GM12878 (cell line): ENCODE data around the gene MAP2K1. TPM values are rescaled to one million over a fixed set of nuclear protein-coding genes. Genes with fewer than 3 reads are reported as not detected.

Source experiments
- BRCA1 ChIP-seq: IDR thresholded peaks from 2 replicates; pipeline ENCODE4 v1.6.1; 2011; ENCODE audit warnings: low read depth, low read length, improper control_type of control experiment
- ETV6 ChIP-seq, 2 experiments: fragments of 450-650 bp in 1 of 2; IDR thresholded peaks in 1 of 2; conservative IDR thresholded peaks in 1 of 2; 2 replicates each; pipeline ENCODE4 v1.6.1; 2014; ENCODE audit warnings: antibody characterized with exemption in 1 of 2, borderline replicate concordance in 1 of 2, low read depth in 1 of 2, mild to moderate bottlenecking in 1 of 2, moderate library complexity in 1 of 2
- EZH2 ChIP-seq: IDR thresholded peaks from 2 replicates; pipeline ENCODE4 v1.6.1; 2012; ENCODE audit warnings: low read depth, mild to moderate bottlenecking, control low read depth, inconsistent platforms, low read length, borderline replicate concordance; ENCODE audit not compliant: control insufficient read depth
- FOXK2 ChIP-seq: fragments of 450-650 bp; IDR thresholded peaks from 2 replicates; pipeline ENCODE4 v1.6.1; 2017; ENCODE audit warnings: mild to moderate bottlenecking, moderate library complexity
- HDGF ChIP-seq: fragments of 450-650 bp; IDR thresholded peaks from 2 replicates; pipeline ENCODE4 v1.6.1; 2016; ENCODE audit warnings: antibody characterized with exemption
- IKZF2 ChIP-seq, 2 experiments: fragments of 450-650 bp; IDR thresholded peaks; 2 replicates each; pipeline ENCODE4 v1.6.1; 2017; ENCODE audit warnings: mild to moderate bottlenecking in 2 of 2, moderate library complexity in 2 of 2
- KDM1A ChIP-seq: fragments of 200-600 bp; sonication (generic); IDR thresholded peaks from 2 replicates; pipeline ENCODE4 v1.6.1; 2016; ENCODE audit warnings: borderline replicate concordance
- NFIC ChIP-seq: IDR thresholded peaks from 2 replicates; pipeline ENCODE4 v1.6.1; 2012; ENCODE audit warnings: low read depth, mild to moderate bottlenecking, inconsistent platforms, low read length, moderate library complexity
- NR2F1 ChIP-seq: fragments of 450-650 bp; conservative IDR thresholded peaks from 2 replicates; pipeline ENCODE4 v1.6.1; 2017; ENCODE audit warnings: mild to moderate bottlenecking
- RELA ChIP-seq: fragments of 450-650 bp; IDR thresholded peaks from 2 replicates; pipeline ENCODE4 v1.8.0; 2014; ENCODE audit warnings: borderline replicate concordance; ENCODE audit not compliant: partially characterized antibody
- SIN3A ChIP-seq: IDR thresholded peaks from 2 replicates; pipeline ENCODE4 v1.6.1; 2012; ENCODE audit warnings: low read depth, low read length, improper control_type of control experiment
- SMAD1 ChIP-seq: fragments of 450-650 bp; IDR thresholded peaks from 2 replicates; pipeline ENCODE4 v1.6.1; 2018; ENCODE audit warnings: mild to moderate bottlenecking, low read depth; ENCODE audit not compliant: partially characterized antibody
- SMARCA5 ChIP-seq: fragments of 450-650 bp; IDR thresholded peaks from 2 replicates; pipeline ENCODE4 v1.6.1; 2017; ENCODE audit warnings: mild to moderate bottlenecking
- polyA plus RNA-seq, 11 experiments: library from polyadenylated mRNA; depleted of rRNA in 4 of 11; unstranded in 6 of 11; stranded (reverse) in 5 of 11; fragments of >200 nt; fragmentation: Nextera tagmentation in 4 of 11; fragmentation: Illumina TruSeq in 1 of 11; extraction: Ambion mirVana in 4 of 11; extraction: Trizol in 1 of 11; gene quantifications; 1 replicate in 1 of 11; 2 replicates in 10 of 11; pipeline versions ENCODE4 v1.2.1 to v1.2.3, GENCODE V29; 2011 to 2016; ENCODE audit warnings: inconsistent platforms in 2 of 11, missing spikeins in 2 of 11, low read depth in 1 of 11
- total RNA-seq, 4 experiments: library from RNA; depleted of rRNA in 3 of 4; stranded (reverse); fragments of >200 nt in 3 of 4; fragmentation: Illumina TruSeq in 1 of 4; extraction: Trizol in 1 of 4; gene quantifications; 2 replicates each; pipeline versions ENCODE4 v1.2.1 to v1.2.3, GENCODE V29; 2013 to 2021
- TF ChIP-seq, protein P1 (sequence below): fragments of 450-650 bp; IDR thresholded peaks from 2 replicates; pipeline ENCODE4 v1.6.1; 2017; ENCODE audit warnings: mild to moderate bottlenecking, moderate library complexity
- TF ChIP-seq, protein P2 (sequence below): fragments of 450-650 bp; formaldehyde crosslinking; IDR thresholded peaks from 2 replicates; pipeline ENCODE4 v1.4.0; 2022; ENCODE audit warnings: mild to moderate bottlenecking, moderate library complexity
- TF ChIP-seq, protein P3 (sequence below): fragments of 450-650 bp; formaldehyde crosslinking; IDR thresholded peaks from 2 replicates; pipeline ENCODE4 v1.5.0; 2022; ENCODE audit warnings: mild to moderate bottlenecking, missing genetic modification characterization
- TF ChIP-seq, protein P4 (sequence below): fragments of 150-350 bp; IDR thresholded peaks from 2 replicates; pipeline ENCODE4 v1.6.1; 2014; ENCODE audit warnings: mild to moderate bottlenecking, low read depth, low read length

The MAP2K1 gene
- total and polyA plus RNA-seq, 10 of the 15 experiments (the other 5 are each of a cell fraction or from before 2014, with no cell fraction given), result 11.2 to 112 (median 56.6) TPM

DNA sequence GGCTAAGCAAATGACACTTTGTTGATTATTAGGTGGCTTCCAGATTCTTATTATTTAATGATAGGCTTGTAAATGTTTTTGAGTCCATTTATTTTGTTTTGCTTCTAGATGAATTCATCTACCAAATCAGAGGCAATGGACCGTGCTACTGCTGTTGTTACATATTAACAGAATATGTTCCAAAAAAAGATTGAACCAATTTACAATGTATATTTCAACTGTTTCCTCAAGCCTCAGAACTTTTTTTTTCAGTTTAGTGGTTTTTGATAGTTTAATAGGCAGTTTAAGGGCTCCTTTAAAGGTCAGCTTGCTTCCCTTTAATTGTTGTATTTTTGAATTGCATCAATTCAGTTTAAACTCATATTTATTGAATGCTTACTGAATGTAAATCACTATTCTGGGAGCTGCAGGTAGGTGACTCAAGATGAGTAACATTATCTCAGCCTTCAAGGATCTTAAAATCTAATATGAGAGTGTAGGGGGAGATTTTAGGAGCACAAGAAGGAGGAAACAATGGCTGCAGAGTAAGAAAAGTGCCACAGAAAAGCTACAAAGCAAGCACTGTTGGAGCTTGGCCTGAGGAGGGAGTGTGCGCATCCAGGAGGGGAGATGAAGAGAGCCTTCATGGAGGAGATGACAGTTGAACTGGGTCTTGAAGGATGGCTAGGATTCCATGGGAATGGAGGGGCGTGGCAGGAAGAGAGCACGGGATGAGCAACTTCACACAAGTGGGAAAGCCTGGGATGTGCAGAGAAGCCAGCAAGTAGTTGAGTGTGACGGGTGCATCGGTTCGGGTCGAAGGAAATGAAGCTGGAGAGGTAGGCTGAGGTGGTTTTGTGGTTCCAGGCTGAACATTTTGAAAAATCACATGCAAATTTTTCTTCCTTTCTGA lies 14.7 kb downstream of the MAP2K1 start (continued):
- TF ChIP-seq, protein P1, sequence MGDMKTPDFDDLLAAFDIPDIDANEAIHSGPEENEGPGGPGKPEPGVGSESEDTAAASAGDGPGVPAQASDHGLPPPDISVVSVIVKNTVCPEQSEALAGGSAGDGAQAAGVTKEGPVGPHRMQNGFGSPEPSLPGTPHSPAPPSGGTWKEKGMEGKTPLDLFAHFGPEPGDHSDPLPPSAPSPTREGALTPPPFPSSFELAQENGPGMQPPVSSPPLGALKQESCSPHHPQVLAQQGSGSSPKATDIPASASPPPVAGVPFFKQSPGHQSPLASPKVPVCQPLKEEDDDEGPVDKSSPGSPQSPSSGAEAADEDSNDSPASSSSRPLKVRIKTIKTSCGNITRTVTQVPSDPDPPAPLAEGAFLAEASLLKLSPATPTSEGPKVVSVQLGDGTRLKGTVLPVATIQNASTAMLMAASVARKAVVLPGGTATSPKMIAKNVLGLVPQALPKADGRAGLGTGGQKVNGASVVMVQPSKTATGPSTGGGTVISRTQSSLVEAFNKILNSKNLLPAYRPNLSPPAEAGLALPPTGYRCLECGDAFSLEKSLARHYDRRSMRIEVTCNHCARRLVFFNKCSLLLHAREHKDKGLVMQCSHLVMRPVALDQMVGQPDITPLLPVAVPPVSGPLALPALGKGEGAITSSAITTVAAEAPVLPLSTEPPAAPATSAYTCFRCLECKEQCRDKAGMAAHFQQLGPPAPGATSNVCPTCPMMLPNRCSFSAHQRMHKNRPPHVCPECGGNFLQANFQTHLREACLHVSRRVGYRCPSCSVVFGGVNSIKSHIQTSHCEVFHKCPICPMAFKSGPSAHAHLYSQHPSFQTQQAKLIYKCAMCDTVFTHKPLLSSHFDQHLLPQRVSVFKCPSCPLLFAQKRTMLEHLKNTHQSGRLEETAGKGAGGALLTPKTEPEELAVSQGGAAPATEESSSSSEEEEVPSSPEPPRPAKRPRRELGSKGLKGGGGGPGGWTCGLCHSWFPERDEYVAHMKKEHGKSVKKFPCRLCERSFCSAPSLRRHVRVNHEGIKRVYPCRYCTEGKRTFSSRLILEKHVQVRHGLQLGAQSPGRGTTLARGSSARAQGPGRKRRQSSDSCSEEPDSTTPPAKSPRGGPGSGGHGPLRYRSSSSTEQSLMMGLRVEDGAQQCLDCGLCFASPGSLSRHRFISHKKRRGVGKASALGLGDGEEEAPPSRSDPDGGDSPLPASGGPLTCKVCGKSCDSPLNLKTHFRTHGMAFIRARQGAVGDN, result no peak
- TF ChIP-seq SMAD1, result no peak
- peak; percentile 49 for TF ChIP-seq SMARCA5
- no peak for TF ChIP-seq BRCA1
- peak; percentile 73 to 85 for TF ChIP-seq IKZF2 (IDR thresholded peaks at IDR 0.05)
- peak; percentile 39 for TF ChIP-seq NR2F1
- TF ChIP-seq, protein P2, sequence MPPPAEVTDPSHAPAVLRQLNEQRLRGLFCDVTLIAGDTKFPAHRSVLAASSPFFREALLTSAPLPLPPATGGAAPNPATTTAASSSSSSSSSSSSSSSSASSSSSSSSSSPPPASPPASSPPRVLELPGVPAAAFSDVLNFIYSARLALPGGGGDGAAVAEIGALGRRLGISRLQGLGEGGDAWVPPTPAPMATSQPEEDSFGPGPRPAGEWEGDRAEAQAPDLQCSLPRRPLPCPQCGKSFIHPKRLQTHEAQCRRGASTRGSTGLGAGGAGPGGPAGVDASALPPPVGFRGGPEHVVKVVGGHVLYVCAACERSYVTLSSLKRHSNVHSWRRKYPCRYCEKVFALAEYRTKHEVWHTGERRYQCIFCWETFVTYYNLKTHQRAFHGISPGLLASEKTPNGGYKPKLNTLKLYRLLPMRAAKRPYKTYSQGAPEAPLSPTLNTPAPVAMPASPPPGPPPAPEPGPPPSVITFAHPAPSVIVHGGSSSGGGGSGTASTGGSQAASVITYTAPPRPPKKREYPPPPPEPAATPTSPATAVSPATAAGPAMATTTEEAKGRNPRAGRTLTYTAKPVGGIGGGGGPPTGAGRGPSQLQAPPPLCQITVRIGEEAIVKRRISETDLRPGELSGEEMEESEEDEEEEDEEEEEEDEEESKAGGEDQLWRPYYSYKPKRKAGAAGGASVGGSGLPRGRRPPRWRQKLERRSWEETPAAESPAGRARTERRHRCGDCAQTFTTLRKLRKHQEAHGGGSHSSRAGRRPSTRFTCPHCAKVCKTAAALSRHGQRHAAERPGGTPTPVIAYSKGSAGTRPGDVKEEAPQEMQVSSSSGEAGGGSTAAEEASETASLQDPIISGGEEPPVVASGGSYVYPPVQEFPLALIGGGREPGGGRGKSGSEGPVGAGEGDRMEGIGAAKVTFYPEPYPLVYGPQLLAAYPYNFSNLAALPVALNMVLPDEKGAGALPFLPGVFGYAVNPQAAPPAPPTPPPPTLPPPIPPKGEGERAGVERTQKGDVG (CRISPR knock-in tag), result no peak
- TF ChIP-seq ETV6 (conservative IDR thresholded peaks at IDR 0.05 in 1 of 2, IDR thresholded peaks at IDR 0.05 in 1 of 2; ENCODE audit: borderline replicate concordance in 1 of 2, low read depth in 1 of 2), result no peak
- TF ChIP-seq NFIC, result no peak
- TF ChIP-seq, protein P3, sequence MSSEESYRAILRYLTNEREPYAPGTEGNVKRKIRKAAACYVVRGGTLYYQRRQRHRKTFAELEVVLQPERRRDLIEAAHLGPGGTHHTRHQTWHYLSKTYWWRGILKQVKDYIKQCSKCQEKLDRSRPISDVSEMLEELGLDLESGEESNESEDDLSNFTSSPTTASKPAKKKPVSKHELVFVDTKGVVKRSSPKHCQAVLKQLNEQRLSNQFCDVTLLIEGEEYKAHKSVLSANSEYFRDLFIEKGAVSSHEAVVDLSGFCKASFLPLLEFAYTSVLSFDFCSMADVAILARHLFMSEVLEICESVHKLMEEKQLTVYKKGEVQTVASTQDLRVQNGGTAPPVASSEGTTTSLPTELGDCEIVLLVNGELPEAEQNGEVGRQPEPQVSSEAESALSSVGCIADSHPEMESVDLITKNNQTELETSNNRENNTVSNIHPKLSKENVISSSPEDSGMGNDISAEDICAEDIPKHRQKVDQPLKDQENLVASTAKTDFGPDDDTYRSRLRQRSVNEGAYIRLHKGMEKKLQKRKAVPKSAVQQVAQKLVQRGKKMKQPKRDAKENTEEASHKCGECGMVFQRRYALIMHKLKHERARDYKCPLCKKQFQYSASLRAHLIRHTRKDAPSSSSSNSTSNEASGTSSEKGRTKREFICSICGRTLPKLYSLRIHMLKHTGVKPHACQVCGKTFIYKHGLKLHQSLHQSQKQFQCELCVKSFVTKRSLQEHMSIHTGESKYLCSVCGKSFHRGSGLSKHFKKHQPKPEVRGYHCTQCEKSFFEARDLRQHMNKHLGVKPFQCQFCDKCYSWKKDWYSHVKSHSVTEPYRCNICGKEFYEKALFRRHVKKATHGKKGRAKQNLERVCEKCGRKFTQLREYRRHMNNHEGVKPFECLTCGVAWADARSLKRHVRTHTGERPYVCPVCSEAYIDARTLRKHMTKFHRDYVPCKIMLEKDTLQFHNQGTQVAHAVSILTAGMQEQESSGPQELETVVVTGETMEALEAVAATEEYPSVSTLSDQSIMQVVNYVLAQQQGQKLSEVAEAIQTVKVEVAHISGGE (CRISPR knock-in tag), result no peak
- TF ChIP-seq KDM1A, result no peak
- TF ChIP-seq, protein P4, sequence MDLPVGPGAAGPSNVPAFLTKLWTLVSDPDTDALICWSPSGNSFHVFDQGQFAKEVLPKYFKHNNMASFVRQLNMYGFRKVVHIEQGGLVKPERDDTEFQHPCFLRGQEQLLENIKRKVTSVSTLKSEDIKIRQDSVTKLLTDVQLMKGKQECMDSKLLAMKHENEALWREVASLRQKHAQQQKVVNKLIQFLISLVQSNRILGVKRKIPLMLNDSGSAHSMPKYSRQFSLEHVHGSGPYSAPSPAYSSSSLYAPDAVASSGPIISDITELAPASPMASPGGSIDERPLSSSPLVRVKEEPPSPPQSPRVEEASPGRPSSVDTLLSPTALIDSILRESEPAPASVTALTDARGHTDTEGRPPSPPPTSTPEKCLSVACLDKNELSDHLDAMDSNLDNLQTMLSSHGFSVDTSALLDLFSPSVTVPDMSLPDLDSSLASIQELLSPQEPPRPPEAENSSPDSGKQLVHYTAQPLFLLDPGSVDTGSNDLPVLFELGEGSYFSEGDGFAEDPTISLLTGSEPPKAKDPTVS, result no peak
- no peak for TF ChIP-seq FOXK2
- no peak for TF ChIP-seq SIN3A
- TF ChIP-seq EZH2, result no peak
- TF ChIP-seq RELA, result no peak
- peak; percentile 96 for TF ChIP-seq HDGF
